Measurements from ENCODE around the gene FLVCR2.

DNA sequence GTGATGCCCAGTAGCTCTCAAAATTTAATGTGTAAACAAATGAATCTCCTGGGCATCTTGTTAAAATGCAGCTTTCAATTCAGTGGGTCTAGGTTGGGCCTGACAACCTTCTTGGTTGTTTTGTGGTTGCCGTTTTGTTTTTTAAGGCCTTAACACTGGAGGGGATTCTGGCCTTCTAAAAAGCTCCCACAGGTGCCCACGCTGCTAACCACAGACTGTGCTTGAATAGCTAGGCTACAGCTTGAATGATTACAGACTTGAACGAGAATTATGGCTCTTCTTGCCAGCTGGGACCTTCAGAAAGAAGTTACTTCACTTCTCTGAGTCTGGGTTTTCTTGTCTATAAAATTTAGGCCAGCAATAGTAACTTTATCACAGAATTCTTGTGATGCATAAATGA, 1.3 kb upstream of the FLVCR2 start:
- no peak for TF ChIP-seq POLR2AphosphoS5 (IDR thresholded peaks at IDR 0.05)
- TF ChIP-seq, protein P1, sequence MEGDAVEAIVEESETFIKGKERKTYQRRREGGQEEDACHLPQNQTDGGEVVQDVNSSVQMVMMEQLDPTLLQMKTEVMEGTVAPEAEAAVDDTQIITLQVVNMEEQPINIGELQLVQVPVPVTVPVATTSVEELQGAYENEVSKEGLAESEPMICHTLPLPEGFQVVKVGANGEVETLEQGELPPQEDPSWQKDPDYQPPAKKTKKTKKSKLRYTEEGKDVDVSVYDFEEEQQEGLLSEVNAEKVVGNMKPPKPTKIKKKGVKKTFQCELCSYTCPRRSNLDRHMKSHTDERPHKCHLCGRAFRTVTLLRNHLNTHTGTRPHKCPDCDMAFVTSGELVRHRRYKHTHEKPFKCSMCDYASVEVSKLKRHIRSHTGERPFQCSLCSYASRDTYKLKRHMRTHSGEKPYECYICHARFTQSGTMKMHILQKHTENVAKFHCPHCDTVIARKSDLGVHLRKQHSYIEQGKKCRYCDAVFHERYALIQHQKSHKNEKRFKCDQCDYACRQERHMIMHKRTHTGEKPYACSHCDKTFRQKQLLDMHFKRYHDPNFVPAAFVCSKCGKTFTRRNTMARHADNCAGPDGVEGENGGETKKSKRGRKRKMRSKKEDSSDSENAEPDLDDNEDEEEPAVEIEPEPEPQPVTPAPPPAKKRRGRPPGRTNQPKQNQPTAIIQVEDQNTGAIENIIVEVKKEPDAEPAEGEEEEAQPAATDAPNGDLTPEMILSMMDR (IDR thresholded peaks at IDR 0.05), result no peak
- TF ChIP-seq POLR2A (IDR thresholded peaks at IDR 0.05; ENCODE audit: low read depth), result no peak
- TF ChIP-seq EP300 (IDR thresholded peaks at IDR 0.05), result no peak
